Middle frontal gyrus (tissue), 1 donor: ENCODE results near the gene NUDCD3.

Experiments
- DNase-seq: peaks from one replicate; pipeline ENCODE4 v3.0.0-alpha.2; 2015; ENCODE audit warnings: low spot score; ENCODE audit errors: extremely low spot score

NUDCD3 gene

DNA sequence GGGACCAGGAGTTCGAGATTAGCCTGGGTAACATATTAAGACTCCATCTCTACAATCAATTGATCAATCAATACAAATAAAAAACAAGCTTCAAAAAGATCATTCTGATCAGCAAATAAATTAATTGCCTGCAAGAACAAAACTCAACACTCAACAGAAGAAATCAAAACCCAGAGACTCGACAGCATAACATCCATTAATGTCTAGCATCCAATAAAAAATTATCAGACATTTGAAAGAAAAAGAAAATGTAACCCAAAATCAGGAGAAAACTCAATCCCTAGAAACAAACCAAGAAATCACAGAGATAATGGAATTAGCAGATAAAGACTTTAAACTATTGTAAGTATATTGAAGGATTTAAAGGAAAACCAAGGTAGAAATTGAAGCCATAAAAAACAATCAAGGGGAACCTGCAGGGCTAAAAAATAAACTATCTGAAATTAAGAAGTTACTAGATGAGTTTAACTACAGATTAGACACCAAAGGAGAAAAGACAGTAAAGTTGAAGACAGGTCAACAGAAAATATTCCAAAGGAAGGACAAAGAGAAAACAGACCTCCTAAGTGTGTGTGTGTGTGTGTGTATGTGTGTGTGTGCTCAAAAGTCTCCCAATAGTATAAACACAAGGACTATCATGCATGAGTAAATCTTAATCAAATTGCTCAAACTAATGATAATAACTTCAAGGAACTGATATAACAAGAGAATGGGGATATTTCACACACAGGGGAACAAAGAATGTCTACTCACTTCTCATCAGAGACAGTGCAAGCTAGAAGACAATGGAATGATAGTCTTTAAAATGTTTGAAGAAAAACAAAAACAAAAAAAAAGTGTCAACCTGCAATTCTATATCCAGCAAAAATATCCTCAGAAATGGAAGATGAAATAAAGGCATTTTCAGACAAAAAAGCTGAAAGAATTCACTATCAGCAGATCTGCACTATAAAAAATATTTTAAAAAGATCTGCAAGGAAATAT lies 7.7 kb downstream of the NUDCD3 start:
- no peak for DNase-seq

GRCh38 chr7:44477938-44478337 lies 12.5 kb downstream of the NUDCD3 start:
- no peak for DNase-seq

DNA sequence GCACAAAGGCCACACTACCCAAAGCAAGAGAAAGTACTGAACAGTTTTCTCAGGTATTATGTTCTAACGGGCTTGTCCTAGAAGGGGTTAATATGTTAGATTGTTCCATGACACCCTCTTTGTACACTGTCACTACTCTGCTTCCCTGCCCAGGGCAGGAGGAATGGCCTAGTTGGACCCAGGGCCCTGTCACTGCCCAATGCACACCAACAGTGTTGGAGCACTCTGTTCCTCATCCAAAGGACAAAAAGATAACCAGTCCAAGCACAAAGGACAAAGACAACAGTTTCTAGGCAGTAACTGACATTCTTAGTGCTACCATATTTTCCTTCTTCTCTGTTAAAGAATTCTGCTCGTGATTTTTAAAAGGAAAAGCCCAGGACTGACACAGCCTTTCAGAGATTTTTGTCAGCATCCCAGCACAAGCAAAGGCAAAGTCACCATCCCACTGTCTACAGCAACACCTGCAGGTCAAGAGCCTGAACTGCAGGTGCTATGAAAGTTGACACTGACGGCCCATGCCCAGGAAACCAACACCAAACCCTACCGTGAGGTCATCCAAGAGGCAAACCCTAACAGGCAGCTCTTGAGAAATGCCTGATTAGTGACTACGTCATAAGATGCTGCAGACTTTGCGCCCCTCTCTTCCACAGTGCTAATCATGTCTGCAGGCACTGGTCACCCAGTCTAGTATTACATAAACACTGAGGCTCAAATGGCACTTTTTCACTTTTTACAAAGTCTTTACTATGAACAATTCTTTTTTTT lies 13.2 kb downstream of the NUDCD3 start:
- peak; percentile 58 for DNase-seq

DNA sequence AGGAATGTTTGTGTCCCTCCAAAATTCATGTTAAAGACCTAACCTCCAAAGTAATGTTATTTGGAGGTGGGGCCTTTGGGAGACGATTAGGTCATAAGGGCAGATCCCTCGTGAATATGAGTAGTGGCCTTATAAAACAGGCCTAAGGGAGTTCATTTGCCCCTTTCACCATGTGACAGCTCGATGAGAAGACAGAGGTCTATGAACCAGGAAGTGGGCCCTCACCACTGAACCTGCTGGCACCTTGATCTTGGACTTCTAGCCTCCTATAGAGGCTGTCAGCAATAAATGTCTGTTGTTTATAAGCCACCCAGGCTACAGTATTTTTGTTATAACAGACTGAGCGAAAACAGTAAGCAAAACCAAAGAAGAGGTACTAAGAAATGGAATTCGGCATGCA lies 14.1 kb downstream of the NUDCD3 start:
- DNase-seq = no peak

- DNase-seq = no peak
Measured at GRCh38 chr7:44473295-44473694, 17.2 kb downstream of the NUDCD3 start.

DNA sequence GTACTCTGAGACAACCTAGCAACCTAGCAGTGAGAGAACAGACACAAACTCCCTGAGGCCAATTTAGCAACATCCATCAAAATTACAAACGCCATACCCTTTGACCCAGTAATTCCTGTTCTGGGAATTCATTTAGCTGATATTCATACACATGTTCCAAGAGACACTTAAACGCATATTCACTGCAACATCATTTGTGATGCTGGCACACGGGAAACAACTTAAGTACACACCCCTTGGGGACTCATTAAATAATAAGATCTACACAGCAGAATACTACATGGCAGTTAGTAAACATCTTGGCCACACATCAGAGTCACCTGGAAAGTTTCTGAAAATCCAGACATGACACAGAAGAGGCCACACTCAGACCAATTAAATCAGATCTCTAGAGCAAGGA lies 17.6 kb downstream of the NUDCD3 start:
- DNase-seq = no peak

GRCh38 chr7:44471850-44472249 lies 18.6 kb downstream of the NUDCD3 start:
- DNase-seq = no peak

DNA sequence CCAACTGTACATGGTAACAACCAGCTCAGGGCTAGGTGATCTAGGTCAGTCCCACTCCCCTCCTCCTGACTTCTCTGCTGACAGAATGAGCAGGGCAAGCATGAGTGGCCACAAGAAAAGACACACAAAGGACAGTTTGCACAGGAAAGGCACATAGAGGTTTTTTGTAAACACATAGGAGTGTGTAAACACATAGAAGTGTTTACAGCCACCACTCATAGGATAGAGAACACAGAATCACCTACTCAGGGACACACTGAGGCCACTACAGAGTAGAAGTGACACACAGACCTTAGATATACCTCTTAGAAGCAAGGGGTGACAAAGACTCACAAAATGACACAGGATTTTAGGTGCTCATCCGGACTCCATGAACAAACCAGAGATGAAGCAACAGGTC lies 19.0 kb downstream of the NUDCD3 start:
- DNase-seq = no peak

- no peak for DNase-seq
Measured at GRCh38 chr7:44470628-44471245, 19.7 kb downstream of the NUDCD3 start.

DNA sequence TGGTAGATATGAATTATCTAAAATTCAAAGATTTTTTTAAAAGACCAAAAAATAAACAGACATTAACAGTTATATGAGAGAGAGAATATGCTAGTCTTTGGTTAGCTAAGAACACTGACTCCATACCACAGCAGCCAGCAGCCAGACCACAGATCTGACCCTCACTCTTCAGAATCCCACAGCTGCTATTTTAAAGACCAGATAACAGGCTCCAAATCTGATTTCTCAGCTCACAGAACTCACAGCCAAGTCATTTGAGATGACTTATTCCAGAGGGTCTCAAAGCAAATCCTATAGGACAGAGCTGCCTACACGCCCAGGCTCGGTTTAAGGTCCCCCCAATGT lies 20.4 kb downstream of the NUDCD3 start:
- no peak for DNase-seq

- no peak for DNase-seq
Measured at GRCh38 chr7:44469461-44470134, 20.9 kb downstream of the NUDCD3 start.

GRCh38 chr7:44467217-44467548 lies 23.3 kb downstream of the NUDCD3 start:
- no peak for DNase-seq

- no peak for DNase-seq
Measured at GRCh38 chr7:44466300-44467216, 23.9 kb downstream of the NUDCD3 start.

GRCh38 chr7:44465490-44465889 lies 25.0 kb downstream of the NUDCD3 start:
- DNase-seq = no peak

DNA sequence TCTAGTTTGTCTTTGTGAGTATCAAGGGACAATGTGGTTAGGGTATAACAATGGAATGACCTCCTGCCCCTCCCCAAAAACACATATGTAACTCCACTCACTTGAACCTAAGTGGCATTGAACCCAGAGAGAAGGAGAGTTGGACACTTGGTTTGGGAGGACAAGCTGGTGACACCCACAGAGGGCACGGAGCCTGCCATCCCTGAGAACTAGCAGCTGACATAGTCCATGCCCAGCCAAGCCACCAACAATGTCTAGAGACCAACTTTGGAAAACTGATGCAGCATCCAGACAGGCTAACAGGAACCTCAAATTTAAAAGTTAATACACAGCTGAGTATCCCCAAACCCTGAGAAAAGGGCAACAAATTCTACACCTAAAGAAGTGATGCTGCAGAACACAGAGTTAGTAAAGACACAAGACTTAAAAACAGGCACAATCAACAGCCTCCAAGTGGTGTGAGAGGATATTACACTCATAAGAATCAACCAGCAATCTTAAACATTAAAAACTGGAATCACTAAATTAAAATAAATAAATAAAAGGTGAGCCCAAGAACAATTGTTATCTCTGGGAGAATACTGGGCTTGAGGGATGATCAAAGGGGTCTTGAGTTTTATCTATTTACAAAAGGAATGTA lies 27.2 kb downstream of the NUDCD3 start:
- no peak for DNase-seq

- no peak for DNase-seq
Measured at GRCh38 chr7:44461387-44461786, 29.1 kb downstream of the NUDCD3 start.

DNA sequence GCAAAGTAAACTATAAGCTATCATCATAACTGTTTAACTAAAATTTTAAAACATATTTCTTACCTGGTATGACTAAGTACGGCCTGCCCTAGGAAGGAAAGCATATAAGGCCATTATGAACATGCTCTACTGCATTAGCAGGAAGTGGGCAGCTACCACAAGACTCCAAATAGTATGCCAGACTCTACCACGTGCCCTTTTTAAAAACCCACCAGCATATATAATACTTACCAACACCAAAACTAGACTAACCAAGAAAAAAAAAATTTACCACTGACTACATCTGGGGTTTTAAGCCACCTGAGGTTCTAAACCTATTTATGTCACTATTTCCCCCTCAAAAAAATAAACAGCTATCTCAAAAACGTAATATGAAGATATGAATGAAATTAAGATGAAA lies 30.1 kb downstream of the NUDCD3 start:
- no peak for DNase-seq

- DNase-seq = no peak
Measured at GRCh38 chr7:44455155-44455554, 35.3 kb downstream of the NUDCD3 start.

DNA sequence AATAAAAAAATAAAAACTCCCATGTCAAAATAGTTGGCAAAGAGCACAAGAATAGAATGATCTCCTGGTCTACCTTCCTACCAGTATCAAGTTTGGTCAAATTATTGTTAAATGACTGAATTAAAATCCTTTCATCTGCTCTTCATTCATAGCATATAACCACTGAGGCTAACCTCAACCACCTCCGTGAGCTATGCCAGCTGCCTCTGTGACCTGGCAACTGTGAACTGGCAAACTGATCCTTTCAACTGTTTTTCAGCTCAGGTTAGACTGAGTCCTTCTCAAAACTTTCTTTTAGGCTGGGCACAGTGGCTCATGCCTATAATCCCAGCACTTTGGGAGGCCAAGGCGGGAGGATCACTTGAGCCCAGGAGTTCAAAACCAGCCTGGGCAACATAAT lies 36.1 kb downstream of the NUDCD3 start:
- no peak for DNase-seq

- no peak for DNase-seq
Measured at GRCh38 chr7:44451123-44451522, 39.3 kb downstream of the NUDCD3 start.
